Fibroblast of skin of left quadriceps (primary cell): ENCODE data around the gene NTM.

Experiments used
- DNase-seq, 2 experiments: peaks; one replicate each; pipeline ENCODE4 v3.0.0-alpha.2; 2013; ENCODE audit warnings: low read depth in 2 of 2

NTM gene

GRCh38 chr11:131864228-131864627, 493.8 kb downstream of the NTM start:
- no peak for DNase-seq

- DNase-seq: no peak
These were observed 495.4 kb downstream of the NTM start for GRCh38 chr11:131865860-131866259.

- DNase-seq: no peak
These were observed 496.4 kb downstream of the NTM start for GRCh38 chr11:131866535-131867400.

DNA sequence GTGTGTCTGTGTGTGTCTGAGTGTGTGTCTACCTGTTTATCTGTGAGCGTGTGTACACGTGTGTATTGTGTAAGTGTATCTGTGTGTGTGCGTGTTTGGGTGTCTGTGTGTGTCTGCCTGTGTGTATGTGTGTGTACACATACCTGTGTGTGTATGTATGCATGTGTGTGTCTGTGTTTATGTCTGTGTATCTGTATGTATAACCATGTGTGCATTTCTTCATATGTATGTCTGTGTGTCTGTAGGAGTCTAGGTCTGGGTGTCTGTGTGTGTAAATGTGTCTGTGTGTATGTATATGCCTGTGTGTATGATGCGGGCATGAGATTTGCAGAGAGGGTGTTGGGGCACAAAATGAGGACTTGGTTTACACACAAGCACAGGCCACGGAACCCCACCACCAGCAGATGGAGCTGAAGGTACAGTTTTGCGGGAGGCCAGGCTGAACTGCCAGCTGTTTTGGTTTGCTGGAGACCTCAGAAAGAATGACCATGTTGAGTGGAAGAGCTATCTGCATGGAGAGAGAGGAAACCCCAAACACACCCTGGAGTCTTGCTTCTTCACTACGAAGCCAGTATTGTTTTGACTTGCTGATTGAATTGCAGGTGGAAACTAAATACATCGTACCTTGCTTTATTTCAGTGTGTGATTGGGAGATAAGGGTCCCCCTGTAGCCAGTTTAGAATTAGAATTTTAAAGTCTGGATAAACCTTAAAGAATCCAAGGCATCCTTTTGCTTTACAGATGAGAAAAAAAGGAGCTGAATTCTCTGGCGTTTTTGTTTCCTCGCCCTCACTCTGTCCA, 497.2 kb downstream of the NTM start:
- peak; percentile 67 to 70 for DNase-seq

GRCh38 chr11:131868629-131869507, 498.5 kb downstream of the NTM start:
- DNase-seq: no peak

GRCh38 chr11:131870305-131870704, 499.9 kb downstream of the NTM start:
- DNase-seq: no peak

- no peak for DNase-seq
These were observed 500.6 kb downstream of the NTM start for GRCh38 chr11:131871006-131871405.

GRCh38 chr11:131874070-131874469, 503.7 kb downstream of the NTM start:
- no peak for DNase-seq

- no peak for DNase-seq
These were observed 505.2 kb downstream of the NTM start for GRCh38 chr11:131875611-131876010.

- DNase-seq: no peak
These were observed 507.0 kb downstream of the NTM start for GRCh38 chr11:131877246-131877942.

DNA sequence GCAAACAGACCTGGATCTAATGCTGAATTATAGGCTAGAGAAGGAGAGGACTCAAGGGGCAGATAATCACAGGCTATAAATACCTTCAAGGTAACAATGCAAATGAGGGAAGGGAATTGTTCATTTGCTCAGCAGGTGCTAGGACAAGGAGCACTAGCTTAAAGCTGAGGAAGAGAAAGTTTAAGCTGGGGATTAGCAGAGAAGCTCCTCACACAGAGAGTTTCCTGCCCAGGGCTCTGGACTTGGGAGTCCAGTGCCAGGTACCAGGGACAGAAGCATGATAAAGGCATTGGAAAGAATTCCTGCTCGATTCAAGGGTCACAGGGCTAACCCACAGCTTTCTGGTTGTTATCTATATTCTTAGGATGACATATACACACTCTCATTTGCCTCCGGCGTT, 509.9 kb downstream of the NTM start:
- DNase-seq: no peak

- no peak for DNase-seq
These were observed 510.6 kb downstream of the NTM start for GRCh38 chr11:131880976-131881375.

DNA sequence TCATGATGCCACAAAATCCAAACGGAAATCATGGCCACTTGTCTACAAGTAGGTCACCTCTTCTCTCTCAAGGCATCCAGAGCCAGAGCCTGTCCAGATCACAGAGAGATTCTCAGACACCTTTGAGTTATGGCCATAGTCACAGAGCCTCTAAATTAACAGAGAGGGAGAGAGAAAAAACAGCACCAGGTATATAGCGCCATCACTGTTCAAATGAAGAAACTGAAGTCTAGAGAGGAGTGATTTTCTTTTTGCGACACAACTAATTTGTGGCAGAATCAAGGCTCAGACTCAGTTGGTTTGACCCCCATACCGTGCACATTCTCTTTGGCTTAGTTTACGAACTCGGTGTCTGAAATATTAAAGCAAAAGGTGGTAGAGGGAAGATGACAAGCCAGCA, 512.9 kb downstream of the NTM start:
- DNase-seq: no peak

GRCh38 chr11:131884461-131885073, 514.2 kb downstream of the NTM start:
- DNase-seq: no peak

DNA sequence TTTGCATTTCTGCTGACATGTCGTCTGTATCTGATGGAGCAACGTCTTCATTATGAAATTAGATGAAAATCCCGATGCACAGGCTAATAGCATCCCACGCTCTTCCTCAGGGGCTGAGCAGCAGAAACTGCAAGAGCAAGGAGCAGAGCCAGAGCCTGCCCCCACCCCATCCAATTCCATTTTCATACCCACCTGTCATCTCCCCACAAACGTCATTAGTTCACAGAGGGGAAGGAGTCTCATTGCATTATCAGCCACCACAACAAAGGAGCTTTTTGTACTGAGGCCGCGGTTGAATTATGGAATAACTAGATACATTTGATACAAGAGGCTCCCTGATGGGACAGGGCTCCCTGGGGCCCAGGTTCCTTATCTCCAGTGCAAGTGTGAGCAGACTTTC, 515.0 kb downstream of the NTM start:
- DNase-seq: no peak

- DNase-seq: peak in 1 of 2 experiments; percentile 23
These were observed 515.8 kb downstream of the NTM start for GRCh38 chr11:131886201-131886600.

GRCh38 chr11:131888230-131888855, 517.9 kb downstream of the NTM start:
- peak; percentile 89 for DNase-seq

GRCh38 chr11:131889146-131889577, 518.7 kb downstream of the NTM start:
- peak; percentile 82 to 83 for DNase-seq

GRCh38 chr11:131889760-131890581, 519.6 kb downstream of the NTM start:
- no peak for DNase-seq
